Heart left ventricle (tissue), 13 donors: ENCODE results near the gene CACNA2D3.

ENCODE experiments used
- CTCF ChIP-seq, 12 donors: fragments of 200-600 bp; sonication (generic) in 4 of 12; IDR thresholded peaks; one replicate each; pipeline versions ENCODE4 v1.5.0 to v1.8.0; 2018 to 2022; ENCODE audit warnings: antibody characterized with exemption in 12 of 12, mild to moderate bottlenecking in 5 of 12
- POLR2A ChIP-seq, 2 donors: fragments of 450-650 bp; IDR thresholded peaks; one replicate each; pipeline ENCODE4 v1.6.1; 2017; ENCODE audit warnings: antibody characterized with exemption in 2 of 2, mild to moderate bottlenecking in 2 of 2, moderate library complexity in 2 of 2
- donor health status: ischemic (EF 13 %, LVEDD 7.1; RV severe dilation, severe dysfunction).
- donor health status: DM: no; HTN: yes; CAD: no.
- donor health status: DM: no; HTN: no; CAD: no.
- donor health status: ischemic (EF 25% LVEDD 6.9; RV normal size, moderate dysfunction).
- donor health status: ischemic (EF 25% LVEDD 5.7; RV mildly dilated, moderate dysfunction).
- donor health status: ischemic (EF 35%, LVEDD 5.7; RV mildly dilated, moderate dysfunction).
- donor health status: nonischemic (EF 11% LVEDD 7.7; RV severe dilation, severe dysfunction).
- donor health status: DM: yes; HTN: yes; CAD: no.
- donor health status: PGD.
- donor health status: ischemic (EF 29% LVEDD 5.4; RV normal size, mild dysfunction).
- donor health status: nonischemic (EF 23%, LVEDD 6.1; RV moderate dilation, normal function).

GRCh38 chr3:54337846-54338245 lies 215.5 kb downstream of the CACNA2D3 start:
- TF ChIP-seq CTCF (IDR thresholded peaks at IDR 0.05) (no peak), POLR2A (IDR thresholded peaks at IDR 0.05) (no peak)
